Activated T-cell treated with anti-CD3 and anti-CD28 coated beads, Interleukin-2, amount 50 U/mL, for 4 hours (primary cell): Measurements from ENCODE around the gene LAMA5. TPM values are rescaled to one million over a fixed set of nuclear protein-coding genes. Genes with fewer than 3 reads are reported as not detected.

Experiments
- ATAC-seq, 2 donors: fragments of 200-7000 bp; cut with Tn5 transposase; one replicate each; pipeline ENCODE4 v1.10.0; 2021
- DNase-seq: peaks from one replicate; pipeline ENCODE4 v3.0.0-alpha.2; 2020
- H3K27me3 Mint-ChIP-seq: one replicate; pipeline ENCODE4 v1.8.0; 2021; ENCODE audit warnings: low read depth, mixed read lengths
- H3K36me3 Mint-ChIP-seq: one replicate; pipeline ENCODE4 v1.8.0; 2022; ENCODE audit warnings: mixed read lengths; ENCODE audit not compliant: insufficient read depth
- H3K4me1 Mint-ChIP-seq: one replicate; pipeline ENCODE4 v1.8.0; 2021; ENCODE audit warnings: low read depth, mixed read lengths
- H3K4me3 Mint-ChIP-seq: one replicate; pipeline ENCODE4 v1.8.0; 2021; ENCODE audit warnings: mild to moderate bottlenecking, moderate library complexity, mixed read lengths
- H3K9me3 Mint-ChIP-seq: one replicate; pipeline ENCODE4 v1.8.0; 2021; ENCODE audit warnings: mixed read lengths
- total RNA-seq, 3 donors: library from RNA; stranded (reverse); gene quantifications; one replicate each; pipeline ENCODE4 v1.2.1, GENCODE V29; 2021

LAMA5 gene
- total RNA-seq, 3 donors from 2014 or later: 0.82 to 1.0 (median 0.84) TPM

DNA sequence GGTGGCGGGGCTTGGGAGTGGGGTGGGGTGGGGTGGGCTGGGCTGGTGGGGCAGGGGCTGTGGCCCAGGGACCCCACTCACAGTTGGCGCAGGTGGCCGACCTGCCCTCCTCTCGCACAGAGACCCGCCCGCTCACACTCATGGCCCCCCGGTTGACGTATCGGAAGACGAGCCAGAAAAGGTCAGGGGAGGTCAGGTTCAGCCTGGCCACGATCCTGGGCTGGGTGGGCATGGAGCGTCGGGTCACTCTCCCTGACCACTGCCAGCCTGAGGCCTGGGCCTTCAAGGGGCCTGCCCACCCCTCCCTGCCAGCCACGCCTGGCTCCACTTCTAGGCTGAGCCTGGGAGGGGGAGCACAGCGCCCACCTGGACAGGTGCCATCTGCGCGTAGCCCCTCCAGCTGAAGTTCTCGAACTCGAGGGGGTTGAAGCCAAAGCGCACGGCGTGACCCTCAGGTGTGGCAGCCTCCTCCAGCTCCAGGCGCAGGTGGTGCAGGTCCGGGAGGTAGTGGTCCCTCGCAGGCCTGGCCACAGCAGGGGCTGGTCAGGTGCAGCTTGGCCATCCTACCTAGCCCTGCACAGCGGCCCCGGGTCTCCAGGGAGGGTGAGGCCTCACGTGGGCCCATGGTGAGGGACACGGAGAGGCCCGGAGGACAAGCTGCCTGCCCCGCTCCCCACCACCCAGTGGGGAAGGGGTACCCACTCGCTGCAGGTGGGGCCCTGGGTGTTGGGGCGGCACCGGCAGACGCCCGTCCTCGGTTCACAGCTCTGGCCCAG, 33.1 kb downstream of the LAMA5 start:
- DNase-seq (no peak), ATAC-seq (no peak)
- Mint-ChIP-seq H3K27me3 (peaks cover 9% of the 10 kb centered on the region), H3K4me3 (no peak overlapping the region), H3K4me1 (no peaks in the 10 kb centered on the region), H3K9me3 (no peaks in the 10 kb centered on the region), H3K36me3 (no peaks in the 10 kb centered on the region)

DNA sequence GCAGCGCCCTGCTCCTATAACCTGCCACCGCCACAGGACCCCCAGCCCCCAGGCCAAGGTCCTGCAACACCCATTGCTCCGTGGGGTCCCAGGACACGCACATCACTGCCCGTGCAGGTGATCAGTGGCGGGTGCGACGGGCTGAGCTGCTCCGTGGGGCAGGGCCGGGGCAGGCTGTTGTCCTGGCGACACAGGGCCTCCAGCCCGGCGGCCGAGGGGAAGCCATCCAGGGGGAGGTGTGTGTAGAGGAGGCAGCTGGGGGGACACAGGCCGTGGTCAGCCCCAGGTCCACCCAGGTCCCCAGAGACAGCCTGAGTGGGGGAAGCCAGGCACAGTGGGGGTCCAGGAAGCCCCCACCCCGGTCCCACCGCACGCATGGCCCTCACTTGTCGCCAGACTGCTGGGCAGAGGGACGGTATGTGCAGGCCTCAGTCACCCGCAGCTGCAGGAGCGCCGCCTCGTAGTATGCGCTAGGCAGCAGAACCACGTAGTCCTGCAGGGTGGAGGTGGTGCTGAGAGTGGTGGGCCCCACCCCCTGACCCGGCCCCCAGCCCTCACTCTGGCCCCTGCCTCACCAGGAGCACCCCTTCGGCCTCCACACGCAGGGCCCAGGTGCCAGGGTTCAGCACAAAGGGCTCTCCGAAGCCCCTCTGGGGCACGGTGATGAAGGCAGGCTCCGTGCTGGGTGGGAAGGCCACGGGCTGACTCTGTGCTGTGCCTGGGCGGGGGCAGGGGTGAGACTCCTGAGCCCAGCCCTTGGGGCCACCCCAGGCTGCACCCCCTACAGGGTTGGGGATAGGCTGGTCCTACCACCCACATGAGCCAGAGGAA, 33.9 kb downstream of the LAMA5 start:
- DNase-seq (no peak), ATAC-seq (no peak)
- no peaks in the 10 kb centered on the region for H3K36me3 Mint-ChIP-seq
- H3K9me3 Mint-ChIP-seq: no peaks in the 10 kb centered on the region
- H3K4me3 Mint-ChIP-seq: no peak overlapping the region
- H3K4me1 Mint-ChIP-seq: no peaks in the 10 kb centered on the region
- H3K27me3 Mint-ChIP-seq: peaks cover 9% of the 10 kb centered on the region

DNA sequence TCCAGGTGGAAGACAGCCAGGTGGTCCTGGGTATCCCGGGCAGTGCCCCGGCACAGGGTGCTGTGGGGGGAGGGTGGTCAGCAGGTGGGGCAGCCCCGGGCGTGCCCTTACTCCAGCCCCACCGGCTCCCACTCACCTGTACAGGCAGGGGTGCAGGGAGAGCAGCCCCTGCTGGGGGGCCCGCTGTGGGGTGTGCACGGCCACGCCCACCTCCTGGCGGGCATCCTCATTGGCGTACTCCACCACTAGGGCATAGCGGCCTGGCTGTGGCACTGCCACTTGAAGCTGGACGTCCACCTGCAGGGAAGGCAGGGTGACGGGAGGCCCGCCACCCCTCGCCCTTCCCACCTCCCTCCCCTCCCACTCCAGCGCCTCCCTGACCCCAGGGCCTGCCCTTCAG, 34.7 kb downstream of the LAMA5 start:
- no peak for ATAC-seq
- DNase-seq: no peak
- Mint-ChIP-seq H3K9me3 (no peaks in the 10 kb centered on the region), H3K36me3 (no peaks in the 10 kb centered on the region), H3K4me3 (no peak overlapping the region), H3K4me1 (no peaks in the 10 kb centered on the region), H3K27me3 (peaks cover 9% of the 10 kb centered on the region)

DNA sequence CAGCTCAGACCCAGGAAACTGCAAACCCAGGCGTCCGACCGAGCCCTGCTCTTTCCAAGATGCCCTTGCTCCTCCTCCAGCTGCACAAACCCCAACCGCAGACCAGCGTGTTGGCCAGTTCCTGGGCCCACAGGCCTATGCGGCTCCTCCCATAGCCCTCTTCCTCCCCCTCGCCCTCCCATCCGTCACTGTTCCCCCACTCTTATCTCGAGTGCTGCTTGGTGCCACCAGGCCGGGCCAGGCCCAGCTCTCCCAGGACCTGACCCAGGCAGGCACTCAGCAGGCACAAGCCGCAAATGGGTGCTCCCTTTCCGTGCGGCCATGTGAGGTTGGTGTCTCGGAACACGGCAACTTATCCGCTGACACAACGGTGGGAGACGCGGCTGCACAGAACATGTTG, 35.8 kb downstream of the LAMA5 start:
- Mint-ChIP-seq H3K9me3 (no peaks in the 10 kb centered on the region), H3K27me3 (peaks cover 2% of the 10 kb centered on the region), H3K4me1 (no peaks in the 10 kb centered on the region), H3K4me3 (no peak overlapping the region), H3K36me3 (no peaks in the 10 kb centered on the region)
- ATAC-seq (no peak), DNase-seq (no peak)

DNA sequence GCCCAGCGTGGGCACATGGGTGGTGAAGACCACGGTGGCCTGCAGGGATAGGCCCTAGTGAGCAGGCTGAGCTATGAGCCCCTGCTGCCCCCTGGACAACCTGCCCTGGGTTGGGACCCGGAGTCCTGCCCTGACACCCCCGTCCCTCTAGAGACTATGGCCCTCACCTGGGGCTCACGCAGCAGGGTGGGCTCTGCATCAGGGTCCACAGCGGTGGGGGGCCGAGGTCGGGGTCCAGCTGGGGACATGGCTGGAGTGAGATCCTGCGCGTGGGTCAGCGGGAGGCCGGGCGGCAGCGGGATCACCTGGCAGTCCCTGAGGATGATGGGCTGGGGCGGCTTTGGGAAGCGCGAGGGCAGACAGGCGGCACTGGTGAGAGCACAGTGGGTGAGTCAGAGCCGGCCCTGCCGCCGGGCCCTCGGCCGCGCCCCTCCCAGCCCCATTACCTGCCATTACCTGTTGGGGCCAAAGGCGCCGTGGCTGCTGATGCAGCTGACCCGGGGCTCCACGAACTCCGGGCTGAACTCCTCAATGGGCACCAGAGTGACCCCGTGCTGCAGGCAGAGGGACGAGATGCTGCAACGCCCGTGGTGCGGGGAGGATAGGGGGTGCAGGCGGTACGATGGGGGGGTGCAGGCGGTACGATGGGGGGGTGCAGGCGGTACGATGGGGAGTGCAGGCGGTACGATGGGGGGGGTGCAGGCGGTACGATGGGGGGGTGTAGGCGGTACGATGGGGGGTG, 36.4 kb downstream of the LAMA5 start:
- ATAC-seq (no peak), DNase-seq (no peak)
- no peak overlapping the region for H3K4me3 Mint-ChIP-seq
- H3K9me3 Mint-ChIP-seq: no peaks in the 10 kb centered on the region
- H3K4me1 Mint-ChIP-seq: no peaks in the 10 kb centered on the region
- H3K36me3 Mint-ChIP-seq: no peaks in the 10 kb centered on the region
- no peaks in the 10 kb centered on the region for H3K27me3 Mint-ChIP-seq

DNA sequence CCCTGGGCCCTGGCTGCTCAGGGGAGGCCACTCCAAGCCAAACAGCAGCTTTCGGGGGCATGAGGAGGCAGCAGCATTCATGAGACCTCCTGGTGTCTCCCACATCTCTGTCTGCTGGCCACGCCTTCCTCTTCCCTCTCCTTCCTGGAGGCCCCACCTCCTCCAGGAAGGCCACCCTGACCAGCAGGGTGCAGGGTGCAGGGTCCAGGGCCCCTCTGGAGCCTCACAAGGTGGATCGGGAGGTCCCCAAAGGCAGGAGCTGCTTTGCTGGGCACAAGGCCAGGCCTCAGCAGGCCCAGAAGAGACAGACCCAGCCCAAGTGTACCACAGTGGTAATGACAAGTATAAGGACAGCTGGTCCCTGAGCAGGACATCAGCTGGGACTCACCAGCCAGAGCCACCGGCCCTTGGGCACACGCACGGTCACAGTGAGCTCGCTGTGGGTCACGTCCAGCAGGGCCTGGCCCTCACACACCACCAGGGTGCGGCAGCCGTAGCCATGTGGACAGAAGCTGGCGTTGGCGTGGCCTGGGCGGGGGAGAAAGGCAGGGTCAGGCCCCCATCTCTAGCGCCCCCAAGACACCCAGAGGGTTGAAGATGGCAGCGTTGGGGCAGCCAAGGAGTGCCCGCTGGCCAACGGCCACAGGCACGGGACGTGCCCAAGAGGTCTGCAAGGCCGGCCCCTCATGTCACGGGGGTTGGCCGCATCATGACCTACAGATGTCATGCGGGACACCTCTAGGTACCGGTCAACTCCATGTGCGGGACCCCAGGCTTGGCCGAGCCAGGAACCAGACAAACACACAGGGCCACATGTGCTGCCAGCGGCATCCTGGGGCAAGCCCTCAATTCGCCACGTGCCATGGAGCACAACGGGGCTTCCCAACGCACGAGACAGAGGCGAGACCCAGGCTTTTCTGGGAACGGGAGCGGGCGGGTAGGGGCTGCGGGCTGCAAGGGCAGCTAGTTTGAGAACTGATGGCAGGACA, 37.4 kb downstream of the LAMA5 start:
- ATAC-seq (no peak), DNase-seq (no peak)
- no peaks in the 10 kb centered on the region for H3K27me3 Mint-ChIP-seq
- H3K4me3 Mint-ChIP-seq: no peak overlapping the region
- H3K36me3 Mint-ChIP-seq: no peaks in the 10 kb centered on the region
- H3K4me1 Mint-ChIP-seq: no peaks in the 10 kb centered on the region
- no peaks in the 10 kb centered on the region for H3K9me3 Mint-ChIP-seq

DNA sequence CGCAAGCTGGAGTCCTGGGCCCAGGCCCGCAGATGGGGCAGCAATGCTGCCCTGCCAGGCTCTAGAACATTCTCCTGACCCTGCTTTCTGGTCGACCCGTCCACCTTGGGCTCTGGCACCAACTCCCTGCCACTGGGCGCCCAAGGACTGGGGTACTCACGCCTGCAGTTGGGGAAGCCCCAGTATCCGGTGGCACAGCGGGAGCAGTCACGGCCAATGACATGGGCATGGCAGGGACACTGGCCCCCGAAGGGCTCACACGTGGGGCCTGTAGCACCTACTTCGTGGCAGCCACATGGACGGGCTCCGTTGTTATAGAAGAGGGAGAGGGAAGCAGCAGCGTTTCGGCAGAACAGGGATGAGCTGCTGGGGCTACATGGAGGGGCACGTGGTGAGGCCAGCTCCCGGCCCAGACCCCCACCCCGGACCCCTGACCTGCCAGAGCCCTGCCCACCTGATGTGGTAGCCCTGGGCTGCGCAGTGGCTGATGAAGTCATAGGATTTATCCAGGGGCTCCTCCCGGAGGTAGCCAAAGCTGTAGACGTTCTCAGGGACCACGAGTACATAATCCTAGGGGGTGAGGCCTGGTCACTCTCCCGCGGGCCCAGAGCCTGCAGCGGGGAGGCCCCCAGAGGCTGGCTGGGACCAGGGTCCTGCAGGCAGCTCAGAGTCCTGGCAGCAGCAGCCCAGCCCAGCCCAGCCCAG, 38.3 kb downstream of the LAMA5 start:
- Mint-ChIP-seq H3K9me3 (no peaks in the 10 kb centered on the region), H3K4me3 (no peak overlapping the region), H3K36me3 (no peaks in the 10 kb centered on the region), H3K4me1 (no peaks in the 10 kb centered on the region), H3K27me3 (no peaks in the 10 kb centered on the region)
- DNase-seq (no peak), ATAC-seq (no peak)

DNA sequence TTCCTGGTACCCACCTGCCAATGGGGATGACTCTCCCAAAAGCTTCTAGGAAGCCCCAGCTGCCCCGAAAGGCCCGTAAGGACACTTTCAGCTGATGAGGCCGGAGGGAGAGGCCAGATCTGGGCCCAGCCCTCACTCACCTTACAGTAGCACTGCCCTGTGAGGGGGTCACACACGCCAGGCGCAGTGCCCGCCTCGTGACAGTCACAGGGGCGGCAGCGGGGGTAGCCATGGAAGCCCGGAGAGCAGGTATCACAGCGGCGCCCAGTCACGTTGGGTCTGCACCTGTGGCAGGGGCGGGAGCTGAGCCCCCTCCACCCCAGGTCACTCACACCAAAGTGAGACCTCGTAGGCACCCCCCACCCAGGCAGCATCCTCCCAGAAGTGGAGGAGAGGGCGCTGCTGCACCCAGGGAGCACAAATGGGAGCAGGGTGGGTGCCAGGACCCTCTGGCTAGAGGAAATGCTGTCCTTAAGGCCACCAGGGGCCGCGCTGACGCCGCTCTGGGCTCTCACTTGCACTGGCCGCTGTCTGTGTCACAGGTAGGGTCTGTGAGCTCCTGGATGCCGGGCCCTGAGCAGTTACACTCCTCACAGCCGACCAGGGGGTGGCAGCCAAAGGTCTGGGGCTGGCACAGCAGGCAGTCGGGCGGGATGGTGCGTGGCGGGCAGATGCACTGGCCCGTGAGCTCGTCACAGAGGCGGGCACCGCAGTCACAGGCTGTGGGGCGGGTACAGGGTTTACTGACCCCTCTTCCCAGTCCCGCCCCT, 39.2 kb downstream of the LAMA5 start:
- Mint-ChIP-seq H3K9me3 (no peaks in the 10 kb centered on the region), H3K36me3 (no peaks in the 10 kb centered on the region), H3K4me3 (no peak overlapping the region), H3K4me1 (no peaks in the 10 kb centered on the region), H3K27me3 (no peaks in the 10 kb centered on the region)
- ATAC-seq: no peak
- DNase-seq: no peak

DNA sequence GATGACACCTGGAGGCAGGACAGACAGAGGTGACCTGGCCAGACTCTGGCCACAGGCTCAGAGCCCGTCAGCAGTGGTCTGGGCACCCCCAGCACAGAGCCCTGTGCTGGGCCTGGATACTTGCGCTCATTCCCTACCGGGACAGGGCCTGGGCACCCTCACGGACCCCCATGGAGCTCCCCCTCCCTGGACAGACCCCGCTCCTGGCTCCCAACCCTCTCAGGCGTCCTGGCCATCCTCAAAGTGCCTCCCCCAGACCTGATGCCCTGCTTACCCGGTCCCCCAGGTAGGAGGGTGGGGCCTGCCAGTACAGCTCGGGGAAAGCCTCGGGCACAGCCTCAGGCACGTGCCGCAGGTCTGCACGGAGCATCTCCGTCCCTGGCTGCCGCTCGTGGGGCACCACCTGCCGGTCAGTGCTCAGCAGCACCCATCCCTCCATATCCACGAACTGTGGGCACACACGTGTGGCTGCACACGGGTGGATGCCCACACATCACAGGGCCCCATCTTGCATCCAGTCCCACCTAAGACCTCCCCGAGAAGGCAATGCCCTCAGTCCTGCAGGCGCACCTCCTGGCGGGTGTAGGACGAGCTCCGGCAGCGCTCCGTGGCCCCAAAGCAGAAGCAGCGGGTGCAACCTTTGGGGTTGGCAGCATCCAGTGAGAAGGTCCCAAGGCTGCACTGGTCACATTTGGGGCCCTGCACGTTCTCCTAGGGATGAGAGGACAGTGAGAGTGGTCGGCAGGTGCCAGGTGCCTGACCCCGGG, 40.0 kb downstream of the LAMA5 start:
- no peaks in the 10 kb centered on the region for H3K9me3 Mint-ChIP-seq
- ATAC-seq (no peak), DNase-seq (no peak)
- no peaks in the 10 kb centered on the region for H3K36me3 Mint-ChIP-seq
- H3K4me1 Mint-ChIP-seq: no peaks in the 10 kb centered on the region
- H3K27me3 Mint-ChIP-seq: no peaks in the 10 kb centered on the region
- H3K4me3 Mint-ChIP-seq: no peak overlapping the region

DNA sequence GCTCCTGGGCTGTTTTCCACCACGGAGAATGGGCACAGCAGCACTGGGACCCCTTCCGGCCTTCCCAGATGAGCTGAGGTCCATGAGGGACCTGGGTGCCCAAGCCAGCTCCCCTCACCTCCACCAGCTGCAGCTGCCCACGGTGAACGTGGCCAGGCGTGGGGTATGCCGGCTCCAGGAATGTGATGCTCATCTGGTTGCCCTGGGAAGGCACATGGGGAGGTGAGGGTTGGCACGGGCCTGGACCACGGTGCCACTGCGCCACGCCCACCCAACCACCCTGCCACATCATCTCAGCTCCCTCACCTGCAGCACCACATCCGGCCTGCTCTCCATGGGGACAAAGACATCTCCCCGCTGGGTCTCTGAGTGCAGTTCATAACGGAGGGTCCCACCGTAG, 40.6 kb downstream of the LAMA5 start:
- Mint-ChIP-seq H3K9me3 (no peaks in the 10 kb centered on the region), H3K36me3 (no peaks in the 10 kb centered on the region), H3K4me1 (no peaks in the 10 kb centered on the region), H3K27me3 (no peaks in the 10 kb centered on the region), H3K4me3 (no peak overlapping the region)
- no peak for DNase-seq
- ATAC-seq: no peak

DNA sequence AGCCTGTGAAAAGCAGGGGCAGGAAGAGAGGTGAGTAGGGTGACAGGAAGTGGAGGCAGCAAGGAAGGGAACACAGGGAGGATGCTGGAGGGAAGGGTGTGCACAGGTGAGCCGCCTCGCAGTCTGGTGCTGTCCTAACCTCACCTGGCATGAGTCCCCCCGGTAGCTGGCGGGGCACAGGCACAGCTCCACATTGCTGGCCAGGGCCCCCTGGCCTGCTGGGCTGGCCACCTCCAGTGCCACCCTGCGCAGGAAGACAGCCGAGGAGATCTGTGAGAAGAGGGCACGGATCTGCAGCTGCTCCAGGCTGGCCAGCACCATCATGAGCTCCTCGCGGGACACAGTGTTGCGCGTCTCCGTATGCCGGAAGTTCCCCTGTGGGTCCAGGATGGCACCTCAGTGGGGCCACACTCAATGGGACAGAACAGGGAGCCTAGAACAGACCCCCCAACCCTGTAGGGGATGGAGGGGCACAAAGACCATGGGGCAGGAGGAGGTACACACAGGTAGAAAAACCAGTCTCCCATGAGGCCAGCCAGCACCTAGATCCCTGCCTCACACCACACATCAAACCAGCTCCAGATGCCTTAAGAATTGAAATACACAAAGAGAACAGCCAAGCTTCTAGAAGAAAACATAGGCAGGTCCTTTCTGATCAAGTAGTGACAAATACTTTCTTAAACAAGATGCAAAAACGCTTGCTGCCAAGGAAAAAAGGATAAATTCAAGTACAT, 41.8 kb downstream of the LAMA5 start:
- ATAC-seq (no peak), DNase-seq (no peak)
- no peaks in the 10 kb centered on the region for H3K9me3 Mint-ChIP-seq
- no peaks in the 10 kb centered on the region for H3K4me1 Mint-ChIP-seq
- H3K27me3 Mint-ChIP-seq: no peaks in the 10 kb centered on the region
- no peaks in the 10 kb centered on the region for H3K36me3 Mint-ChIP-seq
- no peak overlapping the region for H3K4me3 Mint-ChIP-seq
